H1 (cell line): Measurements from ENCODE around the gene NAXE.

ENCODE experiments used
- ATF2 ChIP-seq: IDR thresholded peaks from 2 replicates; pipeline ENCODE4 v1.6.1; 2012; ENCODE audit warnings: low read length, inconsistent platforms
- CEBPB ChIP-seq: IDR thresholded peaks from 2 replicates; pipeline ENCODE4 v1.6.1; 2012; ENCODE audit warnings: low read depth, low read length
- CHD2 ChIP-seq: IDR thresholded peaks from 2 replicates; pipeline ENCODE4 v1.6.1; 2012; ENCODE audit warnings: low read length, improper control_type of control experiment
- CTCF ChIP-seq, 3 experiments: IDR thresholded peaks; 1 replicate in 2 of 3; 2 replicates in 1 of 3; pipeline versions ENCODE4 v1.5.1 to v1.6.1; 2011; ENCODE audit warnings: low read length in 3 of 3, mild to moderate bottlenecking in 3 of 3, inconsistent platforms in 2 of 3, low read depth in 1 of 3, moderate library complexity in 1 of 3; ENCODE audit not compliant: insufficient read depth in 1 of 3; ENCODE audit errors: control extremely low read depth in 1 of 3
- EP300 ChIP-seq, 2 experiments: IDR thresholded peaks; 1 replicate in 1 of 2; 2 replicates in 1 of 2; pipeline ENCODE4 v1.6.1; 2011 to 2012; ENCODE audit warnings: low read depth in 2 of 2, low read length in 2 of 2, mild to moderate bottlenecking in 2 of 2, borderline replicate concordance in 1 of 2, inconsistent platforms in 1 of 2, moderate library complexity in 1 of 2
- EZH2 ChIP-seq: fragments of 200-600 bp; sonication (generic); IDR thresholded peaks from 2 replicates; pipeline ENCODE4 v1.7.1; 2012; ENCODE audit warnings: low read depth, mild to moderate bottlenecking, moderate library complexity, low read length, inconsistent platforms; ENCODE audit not compliant: severe bottlenecking
- GABPA ChIP-seq: IDR thresholded peaks from 2 replicates; pipeline ENCODE4 v1.6.1; 2011; ENCODE audit warnings: mild to moderate bottlenecking, low read length, moderate library complexity, borderline replicate concordance; ENCODE audit not compliant: insufficient read depth
- HDAC2 ChIP-seq, 2 experiments: fragments of 300-600 bp in 1 of 2; sonication (generic) in 1 of 2; IDR thresholded peaks; 2 replicates each; pipeline ENCODE4 v1.6.1; 2011 to 2012; ENCODE audit warnings: low read depth in 2 of 2, low read length in 2 of 2, mild to moderate bottlenecking in 2 of 2, moderate library complexity in 2 of 2, borderline replicate concordance in 1 of 2, inconsistent platforms in 1 of 2
- JUND ChIP-seq: IDR thresholded peaks from 2 replicates; pipeline ENCODE4 v1.6.1; 2011; ENCODE audit warnings: mild to moderate bottlenecking, improper control_type of control experiment, low read length
- PHF8 ChIP-seq: fragments of 200-600 bp; sonication (generic); conservative IDR thresholded peaks from 2 replicates; pipeline ENCODE4 v1.7.1; 2012; ENCODE audit warnings: low read depth, mild to moderate bottlenecking, inconsistent platforms, low read length, moderate library complexity
- POLR2A ChIP-seq, 2 experiments: IDR thresholded peaks; 1 replicate in 1 of 2; 2 replicates in 1 of 2; pipeline ENCODE4 v1.6.1; 2011; ENCODE audit warnings: low read depth in 2 of 2, low read length in 2 of 2, mild to moderate bottlenecking in 2 of 2; ENCODE audit errors: control extremely low read depth in 1 of 2
- POLR2AphosphoS5 ChIP-seq: IDR thresholded peaks from 2 replicates; pipeline ENCODE4 v1.6.1; 2011; ENCODE audit warnings: low read depth, low read length
- YY1 ChIP-seq: IDR thresholded peaks from 2 replicates; pipeline ENCODE4 v1.6.1; 2011; ENCODE audit warnings: low read depth, mild to moderate bottlenecking, low read length
- TF ChIP-seq, protein P1 (sequence below): IDR thresholded peaks from 2 replicates; pipeline ENCODE4 v1.6.1; 2011; ENCODE audit warnings: low read depth, mild to moderate bottlenecking, low read length; ENCODE audit not compliant: insufficient read depth

GRCh38 chr1:156598731-156599432 lies 7.3 kb downstream of the NAXE start:
- TF ChIP-seq CEBPB (no peak), GABPA (no peak), YY1 (no peak), ATF2 (no peak), EZH2 (no peak), CTCF (IDR thresholded peaks at IDR 0.05; ENCODE audit: control extremely low read depth in 1 of 3, insufficient read depth in 1 of 3, low read depth in 1 of 3, low read length in 3 of 3) (no peak), JUND (no peak), POLR2A (IDR thresholded peaks at IDR 0.05; ENCODE audit: control extremely low read depth in 1 of 2, low read depth in 2 of 2, low read length in 2 of 2) (no peak), EP300 (IDR thresholded peaks at IDR 0.05; ENCODE audit: borderline replicate concordance in 1 of 2, low read depth in 2 of 2, low read length in 2 of 2) (no peak), POLR2AphosphoS5 (no peak), HDAC2 (IDR thresholded peaks at IDR 0.05; ENCODE audit: borderline replicate concordance in 1 of 2, low read depth in 2 of 2, low read length in 2 of 2) (no peak), CHD2 (no peak), PHF8 (no peak)
- TF ChIP-seq, protein P1, sequence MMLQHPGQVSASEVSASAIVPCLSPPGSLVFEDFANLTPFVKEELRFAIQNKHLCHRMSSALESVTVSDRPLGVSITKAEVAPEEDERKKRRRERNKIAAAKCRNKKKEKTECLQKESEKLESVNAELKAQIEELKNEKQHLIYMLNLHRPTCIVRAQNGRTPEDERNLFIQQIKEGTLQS: no peak
